Vagina (tissue), 2 donors: ENCODE measurements around the gene CD320. TPM values are rescaled to one million over a fixed set of nuclear protein-coding genes. Genes with fewer than 3 reads are reported as not detected.

Source experiments
- DNase-seq, 2 donors: peaks; one replicate each; pipeline ENCODE4 v3.0.0-alpha.2; 2017; ENCODE audit errors: extremely low spot score in 2 of 2
- H3K27ac ChIP-seq: fragments of 200-600 bp; sonication (generic); one replicate; pipeline ENCODE4 v1.5.1; 2019
- H3K27me3 ChIP-seq: fragments of 200-600 bp; sonication (generic); one replicate; pipeline ENCODE4 v1.5.1; 2019
- H3K36me3 ChIP-seq, 2 donors: fragments of 200-600 bp; sonication (generic); one replicate each; pipeline ENCODE4 v1.5.1; 2017 to 2019
- H3K4me1 ChIP-seq: fragments of 200-600 bp; sonication (generic); one replicate; pipeline ENCODE4 v1.5.1; 2019
- H3K4me3 ChIP-seq, 2 donors: fragments of 200-600 bp; sonication (generic); 1 replicate in 1 of 2; 2 replicates in 1 of 2; pipeline ENCODE4 v1.5.1; 2016 to 2019
- H3K9me3 ChIP-seq: fragments of 200-600 bp; sonication (generic); one replicate; pipeline ENCODE4 v1.5.1; 2019
- CTCF ChIP-seq, 3 experiments: fragments of 450-650 bp in 2 of 3; fragments of 200-600 bp in 1 of 3; sonication (generic) in 1 of 3; IDR thresholded peaks; one replicate each; pipeline ENCODE4 v1.5.1; 2017 to 2019; ENCODE audit warnings: antibody characterized with exemption in 3 of 3, mild to moderate bottlenecking in 2 of 3, moderate library complexity in 2 of 3
- POLR2A ChIP-seq, 2 donors: fragments of 450-650 bp; IDR thresholded peaks; one replicate each; pipeline ENCODE4 v1.6.1; 2017; ENCODE audit warnings: antibody characterized with exemption in 2 of 2, mild to moderate bottlenecking in 2 of 2, moderate library complexity in 2 of 2
- POLR2AphosphoS5 ChIP-seq, 2 donors: sonication (generic); formaldehyde crosslinking; IDR thresholded peaks; one replicate each; pipeline ENCODE4 v1.9.0; 2017; ENCODE audit warnings: antibody characterized with exemption in 2 of 2, mild to moderate bottlenecking in 2 of 2, low read depth in 1 of 2; ENCODE audit not compliant: insufficient read depth in 1 of 2
- intact Hi-C: fragments of 100-400 bp; cut with DNase I; formaldehyde crosslinking; loops from one replicate; pipeline ENCODE4 v1.15.1; 2023
- total RNA-seq: library from RNA; depleted of rRNA; stranded (reverse); fragments of >200 nt; gene quantifications from one replicate; pipeline ENCODE4 v1.2.3, GENCODE V29; 2016

Gene CD320
- total RNA-seq, 1 donor from 2014 or later: 27.3 TPM

DNA sequence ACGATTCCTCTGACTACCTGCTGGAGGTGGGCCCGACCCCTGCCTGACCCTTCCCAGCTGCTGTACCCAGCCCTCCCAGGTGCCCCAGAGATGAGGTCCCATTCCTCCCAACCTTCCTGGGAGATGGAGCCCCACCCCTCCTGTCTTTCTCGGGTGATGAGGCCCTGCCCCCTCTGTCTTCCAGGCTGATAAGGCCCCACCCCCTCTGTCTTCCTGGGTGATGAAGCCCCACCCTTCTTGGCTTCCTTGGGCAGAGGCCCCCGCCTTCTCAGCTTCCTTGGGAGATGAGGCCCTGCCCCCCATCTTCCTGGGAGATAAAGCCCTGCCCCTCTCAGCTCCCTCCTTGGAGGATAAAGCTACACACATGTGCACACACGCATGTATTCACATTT, 51.1 kb downstream of the CD320 start:
- no peaks in the 10 kb centered on the region for H3K9me3 ChIP-seq
- no peaks in the 10 kb centered on the region for H3K27me3 ChIP-seq
- H3K4me3 ChIP-seq: no peak overlapping the region
- H3K27ac ChIP-seq: no peak overlapping the region
- no peak for TF ChIP-seq CTCF (IDR thresholded peaks at IDR 0.05)
- intact Hi-C loops: loop anchor here (10.0 kb wide), 1 partner anchor 312 kb away; the partner anchor contains the start of gene TIMM44
- H3K4me1 ChIP-seq: no peaks in the 10 kb centered on the region
- peaks cover 0 to 29% of the 10 kb centered on the region in 2 donors for H3K36me3 ChIP-seq
- no peak for DNase-seq

GRCh38 chr19:8256276-8257051, 51.7 kb downstream of the CD320 start:
- TF ChIP-seq CTCF (IDR thresholded peaks at IDR 0.05) (no peak), POLR2AphosphoS5 (IDR thresholded peaks at IDR 0.05; ENCODE audit: insufficient read depth in 1 of 2, low read depth in 1 of 2) (no peak), POLR2A (IDR thresholded peaks at IDR 0.05) (no peak)
- intact Hi-C loops: loop anchor here (10.0 kb wide), 1 partner anchor 312 kb away; the partner anchor contains the start of gene TIMM44
- no peak for DNase-seq
- Histone ChIP-seq H3K27me3 (no peaks in the 10 kb centered on the region), H3K9me3 (no peaks in the 10 kb centered on the region), H3K4me3 (no peak overlapping the region), H3K4me1 (peaks cover 2% of the 10 kb centered on the region), H3K36me3 (peaks cover 0 to 29% of the 10 kb centered on the region in 2 donors), H3K27ac (no peak overlapping the region)

- DNase-seq: no peak
- TF ChIP-seq CTCF (IDR thresholded peaks at IDR 0.05) (no peak), POLR2A (IDR thresholded peaks at IDR 0.05) (no peak), POLR2AphosphoS5 (IDR thresholded peaks at IDR 0.05; ENCODE audit: insufficient read depth in 1 of 2, low read depth in 1 of 2) (no peak)
- Histone ChIP-seq H3K27ac (no peak overlapping the region), H3K9me3 (no peaks in the 10 kb centered on the region), H3K4me1 (peaks cover 11% of the 10 kb centered on the region), H3K36me3 (peaks cover 0 to 29% of the 10 kb centered on the region in 2 donors), H3K4me3 (no peak overlapping the region), H3K27me3 (no peaks in the 10 kb centered on the region)
- intact Hi-C loops: loop anchor here (10.0 kb wide), 1 partner anchor 311 kb away; the partner anchor contains the start of gene TIMM44
These were observed 52.6 kb downstream of the CD320 start for GRCh38 chr19:8255426-8256125.

- TF ChIP-seq POLR2A (IDR thresholded peaks at IDR 0.05) (no peak), POLR2AphosphoS5 (IDR thresholded peaks at IDR 0.05; ENCODE audit: insufficient read depth in 1 of 2, low read depth in 1 of 2) (no peak), CTCF (IDR thresholded peaks at IDR 0.05) (no peak)
- H3K27me3 ChIP-seq: no peaks in the 10 kb centered on the region
- H3K9me3 ChIP-seq: no peaks in the 10 kb centered on the region
- intact Hi-C loops: loop anchor here (5.0 to 10.0 kb wide), 2 partner anchors 97 to 310 kb away; partner anchors contain the start of gene TIMM44
- no peak for DNase-seq
- peaks cover 14% of the 10 kb centered on the region for H3K4me1 ChIP-seq
- no peak overlapping the region for H3K4me3 ChIP-seq
- no peak overlapping the region for H3K27ac ChIP-seq
- peaks cover 0 to 29% of the 10 kb centered on the region in 2 donors for H3K36me3 ChIP-seq
These were observed 53.7 kb downstream of the CD320 start for GRCh38 chr19:8254286-8255001.
